Measurements from ENCODE around the gene THRB.

The THRB gene

GRCh38 chr3:24254649-24255048 is 240.0 kb downstream of the THRB start:
- no peaks in the 10 kb centered on the region for H3K36me3 Mint-ChIP-seq (ENCODE audit: low read depth)
- H3K4me3 Mint-ChIP-seq, result no peak overlapping the region
- no peaks in the 10 kb centered on the region for H3K9me3 Mint-ChIP-seq
- H3K27ac Mint-ChIP-seq, result no peak overlapping the region
- no peaks in the 10 kb centered on the region for H3K4me1 Mint-ChIP-seq (ENCODE audit: low read depth)
- intact Hi-C loops (cut with micrococcal nuclease), result no loop called here
- H3K27me3 Mint-ChIP-seq, result no peaks in the 10 kb centered on the region

- Mint-ChIP-seq H3K4me3 (no peak overlapping the region), H3K27ac (no peak overlapping the region), H3K9me3 (no peaks in the 10 kb centered on the region), H3K4me1 (ENCODE audit: low read depth) (no peaks in the 10 kb centered on the region), H3K36me3 (ENCODE audit: low read depth) (no peaks in the 10 kb centered on the region), H3K27me3 (no peaks in the 10 kb centered on the region)
- intact Hi-C loops (cut with micrococcal nuclease), result no loop called here
Measured at GRCh38 chr3:24253336-24253735, 241.3 kb downstream of the THRB start.

- intact Hi-C loops (cut with micrococcal nuclease), result no loop called here
- no peaks in the 10 kb centered on the region for H3K27me3 Mint-ChIP-seq
- no peaks in the 10 kb centered on the region for H3K36me3 Mint-ChIP-seq (ENCODE audit: low read depth)
- H3K27ac Mint-ChIP-seq, result no peak overlapping the region
- no peaks in the 10 kb centered on the region for H3K4me1 Mint-ChIP-seq (ENCODE audit: low read depth)
- no peaks in the 10 kb centered on the region for H3K9me3 Mint-ChIP-seq
- no peak overlapping the region for H3K4me3 Mint-ChIP-seq
Measured at GRCh38 chr3:24249523-24249922, 245.1 kb downstream of the THRB start.

GRCh38 chr3:24245056-24245455 is 249.6 kb downstream of the THRB start:
- H3K9me3 Mint-ChIP-seq, result no peaks in the 10 kb centered on the region

GRCh38 chr3:24244491-24244890 is 250.2 kb downstream of the THRB start:
- Mint-ChIP-seq H3K27me3 (no peaks in the 10 kb centered on the region), H3K36me3 (ENCODE audit: low read depth) (no peaks in the 10 kb centered on the region), H3K27ac (no peak overlapping the region), H3K4me1 (ENCODE audit: low read depth) (no peaks in the 10 kb centered on the region), H3K9me3 (no peaks in the 10 kb centered on the region), H3K4me3 (no peak overlapping the region)
- intact Hi-C loops (cut with micrococcal nuclease), result no loop called here

More at GRCh38 chr3:24245056-24245455, 249.6 kb downstream of the THRB start:
- Mint-ChIP-seq H3K4me3 (no peak overlapping the region), H3K27me3 (no peaks in the 10 kb centered on the region), H3K36me3 (ENCODE audit: low read depth) (no peaks in the 10 kb centered on the region), H3K27ac (no peak overlapping the region), H3K4me1 (ENCODE audit: low read depth) (no peaks in the 10 kb centered on the region)
- intact Hi-C loops (cut with micrococcal nuclease), result no loop called here

- no peak overlapping the region for H3K27ac Mint-ChIP-seq
- H3K27me3 Mint-ChIP-seq, result no peaks in the 10 kb centered on the region
- no peak overlapping the region for H3K4me3 Mint-ChIP-seq
- no peaks in the 10 kb centered on the region for H3K9me3 Mint-ChIP-seq
- intact Hi-C loops (cut with micrococcal nuclease), result no loop called here
- H3K36me3 Mint-ChIP-seq (ENCODE audit: low read depth), result no peaks in the 10 kb centered on the region
- no peaks in the 10 kb centered on the region for H3K4me1 Mint-ChIP-seq (ENCODE audit: low read depth)
Measured at GRCh38 chr3:24242012-24242698, 252.5 kb downstream of the THRB start.

- H3K27me3 Mint-ChIP-seq, result no peaks in the 10 kb centered on the region
- intact Hi-C loops (cut with micrococcal nuclease), result no loop called here
- no peaks in the 10 kb centered on the region for H3K36me3 Mint-ChIP-seq (ENCODE audit: low read depth)
- no peak overlapping the region for H3K27ac Mint-ChIP-seq
- H3K9me3 Mint-ChIP-seq, result no peaks in the 10 kb centered on the region
- H3K4me1 Mint-ChIP-seq (ENCODE audit: low read depth), result no peaks in the 10 kb centered on the region
- H3K4me3 Mint-ChIP-seq, result no peak overlapping the region
Measured at GRCh38 chr3:24240306-24240705, 254.3 kb downstream of the THRB start.

GRCh38 chr3:24237971-24238706 is 256.5 kb downstream of the THRB start:
- Mint-ChIP-seq H3K27ac (no peak overlapping the region), H3K27me3 (peaks cover 3% of the 10 kb centered on the region), H3K36me3 (ENCODE audit: low read depth) (no peaks in the 10 kb centered on the region), H3K4me1 (ENCODE audit: low read depth) (no peaks in the 10 kb centered on the region), H3K9me3 (no peaks in the 10 kb centered on the region), H3K4me3 (no peak overlapping the region)
- intact Hi-C loops (cut with micrococcal nuclease), result loop anchor here (1.0 to 2.0 kb wide), 2 partner anchors 239 to 349 kb away; no protein-coding TSS in a partner anchor

GRCh38 chr3:24235121-24235520 is 259.5 kb downstream of the THRB start:
- Mint-ChIP-seq H3K36me3 (ENCODE audit: low read depth) (no peaks in the 10 kb centered on the region), H3K4me3 (no peak overlapping the region), H3K27ac (no peak overlapping the region), H3K9me3 (no peaks in the 10 kb centered on the region), H3K27me3 (peaks cover 3% of the 10 kb centered on the region), H3K4me1 (ENCODE audit: low read depth) (no peaks in the 10 kb centered on the region)
- intact Hi-C loops (cut with micrococcal nuclease), result no loop called here

GRCh38 chr3:24232784-24233183 is 261.9 kb downstream of the THRB start:
- no peak overlapping the region for H3K4me3 Mint-ChIP-seq
- H3K36me3 Mint-ChIP-seq (ENCODE audit: low read depth), result no peaks in the 10 kb centered on the region
- H3K4me1 Mint-ChIP-seq (ENCODE audit: low read depth), result no peaks in the 10 kb centered on the region
- intact Hi-C loops (cut with micrococcal nuclease), result no loop called here
- no peak overlapping the region for H3K27ac Mint-ChIP-seq
- H3K27me3 Mint-ChIP-seq, result peaks cover 3% of the 10 kb centered on the region
- no peaks in the 10 kb centered on the region for H3K9me3 Mint-ChIP-seq

GRCh38 chr3:24229468-24230221 is 265.0 kb downstream of the THRB start:
- H3K4me1 Mint-ChIP-seq (ENCODE audit: low read depth), result no peaks in the 10 kb centered on the region
- no peaks in the 10 kb centered on the region for H3K36me3 Mint-ChIP-seq (ENCODE audit: low read depth)
- H3K4me3 Mint-ChIP-seq, result no peak overlapping the region
- intact Hi-C loops (cut with micrococcal nuclease), result no loop called here
- H3K9me3 Mint-ChIP-seq, result no peaks in the 10 kb centered on the region
- H3K27ac Mint-ChIP-seq, result no peak overlapping the region
- H3K27me3 Mint-ChIP-seq, result peaks cover 3% of the 10 kb centered on the region

GRCh38 chr3:24227635-24228034 is 267.0 kb downstream of the THRB start:
- Mint-ChIP-seq H3K9me3 (no peaks in the 10 kb centered on the region), H3K4me1 (ENCODE audit: low read depth) (no peaks in the 10 kb centered on the region), H3K27me3 (no peaks in the 10 kb centered on the region), H3K4me3 (no peak overlapping the region), H3K27ac (no peak overlapping the region), H3K36me3 (ENCODE audit: low read depth) (no peaks in the 10 kb centered on the region)
- intact Hi-C loops (cut with micrococcal nuclease), result no loop called here

- Mint-ChIP-seq H3K27ac (no peak overlapping the region), H3K9me3 (no peaks in the 10 kb centered on the region), H3K4me3 (no peak overlapping the region), H3K27me3 (peaks cover 3% of the 10 kb centered on the region), H3K36me3 (ENCODE audit: low read depth) (no peaks in the 10 kb centered on the region), H3K4me1 (ENCODE audit: low read depth) (no peaks in the 10 kb centered on the region)
- intact Hi-C loops (cut with micrococcal nuclease), result no loop called here
Measured at GRCh38 chr3:24226397-24226796, 268.3 kb downstream of the THRB start.

- Mint-ChIP-seq H3K36me3 (ENCODE audit: low read depth) (no peaks in the 10 kb centered on the region), H3K27ac (no peak overlapping the region)
- intact Hi-C loops (cut with micrococcal nuclease), result no loop called here
Measured at GRCh38 chr3:24225385-24225950, 269.2 kb downstream of the THRB start.

More at GRCh38 chr3:24225385-24225950, 269.2 kb downstream of the THRB start:
- no peaks in the 10 kb centered on the region for H3K9me3 Mint-ChIP-seq
- no peaks in the 10 kb centered on the region for H3K4me1 Mint-ChIP-seq (ENCODE audit: low read depth)
- no peak overlapping the region for H3K4me3 Mint-ChIP-seq
- H3K27me3 Mint-ChIP-seq, result peaks cover 3% of the 10 kb centered on the region

Data from dendritic cell treated with granulocyte-macrophage colony-stimulating factor and Interleukin-4, amounts not matched to agents 40 ng/mL and 50 ng/mL, for 4 days (primary cell).